Measurements from ENCODE around the gene SIRT4. TPM values are rescaled to one million over a fixed set of nuclear protein-coding genes. Genes with fewer than 3 reads are reported as not detected.

SIRT4 gene
- total and polyA plus RNA-seq, 5 donors from 2014 or later: 0.79 to 2.8 (median 1.2) TPM; not detected in 1

GRCh38 chr12:120260607-120261006 is 41.5 kb upstream of the SIRT4 start:
- peaks cover 24 to 92% (median 69%) of the 10 kb centered on the region in 4 donors for H3K4me1 Mint-ChIP-seq

GRCh38 chr12:120261951-120262851 is 39.9 kb upstream of the SIRT4 start:
- DNase-seq (peak in 1 of 3 donors; percentile 50), ATAC-seq (ENCODE audit: low read depth in 2 of 2) (no peak)
- H3K27ac Mint-ChIP-seq: peak overlapping the region; percentile 88 to 96 (median 94)
- Histone ChIP-seq H3K36me3 (ENCODE audit: control insufficient read depth, insufficient read depth, low read length) (no peaks in the 10 kb centered on the region), H3K9me3 (ENCODE audit: control insufficient read depth in 2 of 2, low read length in 2 of 2) (no peaks in the 10 kb centered on the region), H3K4me1 (ENCODE audit: control insufficient read depth, insufficient read depth, low read length, poor library complexity, severe bottlenecking) (peaks cover 78% of the 10 kb centered on the region), H3K27ac (ENCODE audit: insufficient read depth, low read length, poor library complexity, severe bottlenecking) (peak overlapping the region; percentile 52), H3K4me3 (ENCODE audit: low read depth, low read length) (peak overlapping the region; percentile 81), H3K27me3 (ENCODE audit: control insufficient read depth, insufficient read depth, low read length) (no peaks in the 10 kb centered on the region)
- peaks cover 20% of the 10 kb centered on the region for H3K36me3 Mint-ChIP-seq
- peaks cover 24 to 84% (median 63%) of the 10 kb centered on the region in 4 donors for H3K4me1 Mint-ChIP-seq
- peak overlapping the region; percentile 92 to 98 (median 97) for H3K4me3 Mint-ChIP-seq
- H3K9me3 Mint-ChIP-seq: no peaks in the 10 kb centered on the region
- no peaks in the 10 kb centered on the region for H3K27me3 Mint-ChIP-seq

More at GRCh38 chr12:120260607-120261006, 41.5 kb upstream of the SIRT4 start:
- Histone ChIP-seq H3K4me3 (ENCODE audit: low read depth, low read length) (peak overlapping the region; percentile 19), H3K27me3 (ENCODE audit: control insufficient read depth, insufficient read depth, low read length) (no peaks in the 10 kb centered on the region), H3K27ac (ENCODE audit: insufficient read depth, low read length, poor library complexity, severe bottlenecking) (peak overlapping the region; percentile 29), H3K36me3 (ENCODE audit: control insufficient read depth, insufficient read depth, low read length) (no peaks in the 10 kb centered on the region), H3K9me3 (ENCODE audit: control insufficient read depth in 2 of 2, low read length in 2 of 2) (no peaks in the 10 kb centered on the region), H3K4me1 (ENCODE audit: control insufficient read depth, insufficient read depth, low read length, poor library complexity, severe bottlenecking) (peaks cover 88% of the 10 kb centered on the region)
- Mint-ChIP-seq H3K4me3 (peak overlapping the region; percentile 45 to 97 (median 73)), H3K27me3 (no peaks in the 10 kb centered on the region), H3K27ac (peak overlapping the region; percentile 53 to 88 (median 85)), H3K9me3 (no peaks in the 10 kb centered on the region), H3K36me3 (peaks cover 25% of the 10 kb centered on the region)
- ATAC-seq (ENCODE audit: low read depth in 2 of 2) (no peak), DNase-seq (no peak)

- no peaks in the 10 kb centered on the region for H3K9me3 ChIP-seq (ENCODE audit: control insufficient read depth in 2 of 2, low read length in 2 of 2)
- peak overlapping the region; percentile 52 for H3K27ac ChIP-seq (ENCODE audit: insufficient read depth, low read length, poor library complexity, severe bottlenecking)
- H3K9me3 Mint-ChIP-seq: no peaks in the 10 kb centered on the region
- DNase-seq (no peak), ATAC-seq (ENCODE audit: low read depth in 2 of 2) (no peak)
- H3K4me1 ChIP-seq (ENCODE audit: control insufficient read depth, insufficient read depth, low read length, poor library complexity, severe bottlenecking): peaks cover 69% of the 10 kb centered on the region
- H3K27ac Mint-ChIP-seq: peak overlapping the region; percentile 88 to 96 (median 94)
- H3K4me3 Mint-ChIP-seq: peak overlapping the region; percentile 92 to 98 (median 97)
- H3K36me3 ChIP-seq (ENCODE audit: control insufficient read depth, insufficient read depth, low read length): no peaks in the 10 kb centered on the region
- no peaks in the 10 kb centered on the region for H3K27me3 ChIP-seq (ENCODE audit: control insufficient read depth, insufficient read depth, low read length)
- no peaks in the 10 kb centered on the region for H3K27me3 Mint-ChIP-seq
- peaks cover 24 to 75% (median 57%) of the 10 kb centered on the region in 4 donors for H3K4me1 Mint-ChIP-seq
- peak overlapping the region; percentile 81 for H3K4me3 ChIP-seq (ENCODE audit: low read depth, low read length)
- peaks cover 19% of the 10 kb centered on the region for H3K36me3 Mint-ChIP-seq
Measured at GRCh38 chr12:120262852-120263747, 39.0 kb upstream of the SIRT4 start.

- ATAC-seq (ENCODE audit: low read depth in 2 of 2) (no peak), DNase-seq (no peak)
- H3K27ac Mint-ChIP-seq: peak overlapping the region; percentile 88 to 96 (median 94)
- H3K4me1 Mint-ChIP-seq: peaks cover 24 to 69% (median 51%) of the 10 kb centered on the region in 4 donors
- peak overlapping the region; percentile 52 for H3K27ac ChIP-seq (ENCODE audit: insufficient read depth, low read length, poor library complexity, severe bottlenecking)
- H3K4me3 Mint-ChIP-seq: peak overlapping the region; percentile 92 to 98 (median 97)
- peak overlapping the region; percentile 81 for H3K4me3 ChIP-seq (ENCODE audit: low read depth, low read length)
- H3K9me3 ChIP-seq (ENCODE audit: control insufficient read depth in 2 of 2, low read length in 2 of 2): no peaks in the 10 kb centered on the region
- no peaks in the 10 kb centered on the region for H3K36me3 ChIP-seq (ENCODE audit: control insufficient read depth, insufficient read depth, low read length)
- no peaks in the 10 kb centered on the region for H3K27me3 Mint-ChIP-seq
- H3K4me1 ChIP-seq (ENCODE audit: control insufficient read depth, insufficient read depth, low read length, poor library complexity, severe bottlenecking): peaks cover 63% of the 10 kb centered on the region
- H3K27me3 ChIP-seq (ENCODE audit: control insufficient read depth, insufficient read depth, low read length): no peaks in the 10 kb centered on the region
- no peaks in the 10 kb centered on the region for H3K9me3 Mint-ChIP-seq
- H3K36me3 Mint-ChIP-seq: peaks cover 17% of the 10 kb centered on the region
Measured at GRCh38 chr12:120263748-120264085, 38.4 kb upstream of the SIRT4 start.

GRCh38 chr12:120264086-120264903 is 37.8 kb upstream of the SIRT4 start:
- Mint-ChIP-seq H3K27ac (peak overlapping the region; percentile 88 to 96 (median 92)), H3K4me3 (peak overlapping the region; percentile 92 to 98 (median 97)), H3K27me3 (no peaks in the 10 kb centered on the region), H3K9me3 (no peaks in the 10 kb centered on the region), H3K4me1 (peaks cover 24 to 63% (median 50%) of the 10 kb centered on the region in 4 donors), H3K36me3 (peaks cover 17% of the 10 kb centered on the region)
- peak overlapping the region; percentile 72 for H3K27ac ChIP-seq (ENCODE audit: insufficient read depth, low read length, poor library complexity, severe bottlenecking)
- DNase-seq: peak in 1 of 3 donors; percentile 28
- peaks cover 58% of the 10 kb centered on the region for H3K4me1 ChIP-seq (ENCODE audit: control insufficient read depth, insufficient read depth, low read length, poor library complexity, severe bottlenecking)
- no peak for ATAC-seq (ENCODE audit: low read depth in 2 of 2)
- H3K9me3 ChIP-seq (ENCODE audit: control insufficient read depth in 2 of 2, low read length in 2 of 2): no peaks in the 10 kb centered on the region
- H3K4me3 ChIP-seq (ENCODE audit: low read depth, low read length): peak overlapping the region; percentile 81
- H3K36me3 ChIP-seq (ENCODE audit: control insufficient read depth, insufficient read depth, low read length): no peaks in the 10 kb centered on the region
- no peaks in the 10 kb centered on the region for H3K27me3 ChIP-seq (ENCODE audit: control insufficient read depth, insufficient read depth, low read length)

GRCh38 chr12:120264904-120265472 is 37.1 kb upstream of the SIRT4 start:
- Histone ChIP-seq H3K27me3 (ENCODE audit: control insufficient read depth, insufficient read depth, low read length) (no peaks in the 10 kb centered on the region), H3K9me3 (ENCODE audit: control insufficient read depth in 2 of 2, low read length in 2 of 2) (no peaks in the 10 kb centered on the region), H3K4me1 (ENCODE audit: control insufficient read depth, insufficient read depth, low read length, poor library complexity, severe bottlenecking) (peaks cover 51% of the 10 kb centered on the region), H3K27ac (ENCODE audit: insufficient read depth, low read length, poor library complexity, severe bottlenecking) (peak overlapping the region; percentile 72), H3K4me3 (ENCODE audit: low read depth, low read length) (peak overlapping the region; percentile 81), H3K36me3 (ENCODE audit: control insufficient read depth, insufficient read depth, low read length) (no peaks in the 10 kb centered on the region)
- H3K27ac Mint-ChIP-seq: peak overlapping the region; percentile 88 to 96 (median 92)
- peak overlapping the region; percentile 92 to 98 (median 97) for H3K4me3 Mint-ChIP-seq
- H3K36me3 Mint-ChIP-seq: peaks cover 17% of the 10 kb centered on the region
- no peaks in the 10 kb centered on the region for H3K27me3 Mint-ChIP-seq
- ATAC-seq (ENCODE audit: low read depth in 2 of 2) (no peak), DNase-seq (peak in 2 of 3 donors; percentile 9 to 16)
- H3K4me1 Mint-ChIP-seq: peaks cover 19 to 56% (median 44%) of the 10 kb centered on the region in 4 donors
- H3K9me3 Mint-ChIP-seq: no peaks in the 10 kb centered on the region

Data from CD4-positive, CD25-positive, alpha-beta regulatory T cell (primary cell).